HL-60 (cell line): ENCODE data around the gene DNAAF5.

Experiments used
- CTCF ChIP-seq: IDR thresholded peaks from one replicate; pipeline ENCODE4 v1.5.1; 2011; ENCODE audit warnings: low read length, control low read depth, inconsistent platforms; ENCODE audit not compliant: insufficient read depth
- POLR2AphosphoS5 ChIP-seq: IDR thresholded peaks from 2 replicates; pipeline ENCODE4 v1.6.1; 2012; ENCODE audit warnings: low read depth

- TF ChIP-seq CTCF (no peak), POLR2AphosphoS5 (no peak)
Measured at GRCh38 chr7:772392-772791, 45.9 kb downstream of the DNAAF5 start.
